Naive thymus-derived CD4-positive, alpha-beta T cell (primary cell): ENCODE measurements around the gene ABCA1. TPM values are rescaled to one million over a fixed set of nuclear protein-coding genes. Genes with fewer than 3 reads are reported as not detected.
"Not testable (repeated sequence)": the region's sequence is repeated elsewhere in the genome, so short reads cannot be mapped to it uniquely, and the experiment has no call there.

Experiments used
- ATAC-seq: fragments of 150-1000 bp; cut with Tn5 transposase; 2 replicates; pipeline ENCODE4 v1.10.0; 2021; ENCODE audit warnings: mild to moderate bottlenecking, moderate library complexity
- CTCF ChIA-PET: fragments of 350-600 bp; sonication (Branson Sonifier 250); formaldehyde crosslinking; loops from one replicate; lab custom pipeline; 2021; ENCODE audit warnings: antibody characterized with exemption; lab: Charles Lee
- POLR2A ChIA-PET: fragments of 350-600 bp; sonication (Branson Sonifier 250); formaldehyde crosslinking; loops from one replicate; lab custom pipeline; 2021; ENCODE audit warnings: antibody characterized with exemption, inconsistent platforms; lab: Charles Lee
- DNase-seq, 9 donors: peaks; one replicate each; pipeline versions ENCODE4 v3.0.0 to v3.0.0-alpha.2; 2020 to 2022; ENCODE audit warnings: mixed read lengths in 1 of 9
- H3K27ac ChIP-seq: one replicate; pipeline ENCODE4 v1.7.0; 2013; ENCODE audit warnings: mild to moderate bottlenecking, low read depth, low read length, moderate library complexity
- H3K27me3 ChIP-seq, 2 donors: one replicate each; pipeline ENCODE4 v1.7.0; 2013; ENCODE audit warnings: low read length in 2 of 2, mild to moderate bottlenecking in 2 of 2, moderate library complexity in 2 of 2; ENCODE audit not compliant: control insufficient read depth in 2 of 2, insufficient read depth in 2 of 2
- H3K36me3 ChIP-seq, 3 experiments: 1 replicate in 2 of 3; 2 replicates in 1 of 3; pipeline ENCODE4 v1.7.0; 2013; ENCODE audit warnings: low read length in 3 of 3, mild to moderate bottlenecking in 3 of 3, moderate library complexity in 1 of 3; ENCODE audit not compliant: insufficient read depth in 3 of 3, control insufficient read depth in 2 of 3
- H3K4me1 ChIP-seq, 2 donors: one replicate each; pipeline ENCODE4 v1.7.0; 2013; ENCODE audit warnings: low read length in 2 of 2, mild to moderate bottlenecking in 2 of 2, moderate library complexity in 1 of 2; ENCODE audit not compliant: control insufficient read depth in 2 of 2, insufficient read depth in 2 of 2
- H3K4me3 ChIP-seq: 2 replicates; pipeline ENCODE4 v1.7.0; 2013; ENCODE audit warnings: mild to moderate bottlenecking, low read length
- H3K9me3 ChIP-seq, 3 experiments: 1 replicate in 2 of 3; 2 replicates in 1 of 3; pipeline ENCODE4 v1.7.0; 2013; ENCODE audit warnings: low read length in 3 of 3; ENCODE audit not compliant: control insufficient read depth in 2 of 3
- H3K27ac Mint-ChIP-seq, 9 donors: one replicate each; pipeline ENCODE4 v1.8.0; 2020 to 2022; ENCODE audit warnings: mixed read lengths in 9 of 9, mild to moderate bottlenecking in 8 of 9, moderate library complexity in 5 of 9, inconsistent platforms in 2 of 9
- H3K27me3 Mint-ChIP-seq, 5 donors: one replicate each; pipeline ENCODE4 v1.8.0; 2021 to 2022; ENCODE audit warnings: mixed read lengths in 5 of 5, mild to moderate bottlenecking in 1 of 5
- H3K36me3 Mint-ChIP-seq, 5 donors: one replicate each; pipeline ENCODE4 v1.8.0; 2020 to 2022; ENCODE audit warnings: mixed read lengths in 5 of 5, mild to moderate bottlenecking in 3 of 5, inconsistent platforms in 1 of 5
- H3K4me1 Mint-ChIP-seq, 7 donors: one replicate each; pipeline ENCODE4 v1.8.0; 2020 to 2022; ENCODE audit warnings: mixed read lengths in 7 of 7, mild to moderate bottlenecking in 3 of 7, inconsistent platforms in 1 of 7
- H3K4me3 Mint-ChIP-seq, 10 donors: one replicate each; pipeline ENCODE4 v1.8.0; 2020 to 2022; ENCODE audit warnings: mild to moderate bottlenecking in 10 of 10, mixed read lengths in 10 of 10, moderate library complexity in 6 of 10, inconsistent platforms in 2 of 10
- H3K9me3 Mint-ChIP-seq, 11 donors: one replicate each; pipeline ENCODE4 v1.8.0; 2020 to 2022; ENCODE audit warnings: mixed read lengths in 11 of 11, mild to moderate bottlenecking in 4 of 11, inconsistent platforms in 1 of 11, moderate library complexity in 1 of 11
- intact Hi-C, 2 donors: fragments of 100-400 bp; cut with micrococcal nuclease; formaldehyde crosslinking; loops; one replicate each; pipeline ENCODE4 v1.15.1; 2023
- polyA plus RNA-seq, 2 donors: library from polyadenylated mRNA; unstranded; fragments of 300-500 nt; fragmentation: Illumina TruSeq; gene quantifications; one replicate each; pipeline ENCODE4 v1.2.3, GENCODE V29; 2021
- total RNA-seq, 6 experiments: library from RNA in 5 of 6; stranded (reverse) in 5 of 6; gene quantifications; 1 replicate in 5 of 6; 2 replicates in 1 of 6; pipeline ENCODE4 v1.2.3 and lab custom pipeline; 2021 to 2026

ABCA1 gene
- total and polyA plus RNA-seq, 7 experiments from 2014 or later: 0.25 to 19.4 (median 1.0) TPM

- H3K9me3 ChIP-seq: no peaks in the 10 kb centered on the region
- Mint-ChIP-seq H3K36me3 (peaks cover 0 to 10% (median 0%) of the 10 kb centered on the region in 5 donors), H3K27ac (no peak overlapping the region), H3K4me1 (peaks cover 0 to 52% (median 27%) of the 10 kb centered on the region in 7 donors), H3K27me3 (peaks cover 0 to 4% (median 0%) of the 10 kb centered on the region in 5 donors), H3K4me3 (no peak overlapping the region), H3K9me3 (no peaks in the 10 kb centered on the region)
- ATAC-seq (no peak), DNase-seq (no peak)
- H3K27me3 ChIP-seq: no peaks in the 10 kb centered on the region
- CTCF ChIA-PET: no interaction called here
- POLR2A ChIA-PET: interaction anchor here (0.5 kb wide), 1 partner anchor 828 kb away, joined by 3 read pairs; no protein-coding TSS in a partner anchor
- H3K4me1 ChIP-seq: peaks cover 0 to 5% of the 10 kb centered on the region in 2 donors
- intact Hi-C loops: no loop called here
- peaks cover 0 to 5% (median 0%) of the 10 kb centered on the region in 3 experiments for H3K36me3 ChIP-seq
- no peak overlapping the region for H3K27ac ChIP-seq
- no peak overlapping the region for H3K4me3 ChIP-seq
These were observed 24.3 kb downstream of the ABCA1 start for GRCh38 chr9:104903609-104904008.

DNA sequence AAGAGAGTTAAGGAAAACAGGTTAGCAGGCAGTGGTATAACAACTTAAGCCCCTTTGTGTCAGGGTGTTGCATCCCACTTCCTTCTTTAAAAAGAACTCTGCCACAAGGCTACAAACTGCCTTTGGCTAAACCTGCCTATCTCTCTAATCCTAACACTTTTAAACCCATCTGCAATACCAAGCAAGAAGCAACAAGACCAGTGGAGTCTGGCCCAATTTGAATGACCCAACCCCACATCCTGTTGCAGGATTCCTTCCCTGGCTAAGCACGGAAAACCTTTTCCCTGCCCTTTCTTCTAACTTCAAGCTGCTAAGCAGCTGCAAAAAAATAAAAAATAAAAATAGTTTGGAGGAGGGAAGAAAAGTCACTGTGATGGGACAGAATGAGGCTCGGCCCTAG lies 27.1 kb downstream of the ABCA1 start:
- Histone ChIP-seq H3K27me3 (no peaks in the 10 kb centered on the region), H3K4me3 (no peak overlapping the region), H3K36me3 (peaks cover 0 to 5% (median 0%) of the 10 kb centered on the region in 3 experiments), H3K9me3 (no peaks in the 10 kb centered on the region), H3K27ac (no peak overlapping the region), H3K4me1 (peaks cover 0 to 5% of the 10 kb centered on the region in 2 donors)
- ChIA-PET CTCF (no interaction called here), POLR2A (interaction anchor here (0.8 kb wide), 1 partner anchor 48 kb away, joined by 3 read pairs; no protein-coding TSS in a partner anchor)
- peak overlapping the region in 2 of 9 donors; percentile 11 to 46 for H3K27ac Mint-ChIP-seq
- no peaks in the 10 kb centered on the region for H3K9me3 Mint-ChIP-seq
- peak overlapping the region in 1 of 10 donors; percentile 16 for H3K4me3 Mint-ChIP-seq
- H3K36me3 Mint-ChIP-seq: peaks cover 0 to 18% (median 0%) of the 10 kb centered on the region in 5 donors
- H3K4me1 Mint-ChIP-seq: peaks cover 0 to 56% (median 30%) of the 10 kb centered on the region in 7 donors
- DNase-seq: no peak
- H3K27me3 Mint-ChIP-seq: no peaks in the 10 kb centered on the region
- no peak for ATAC-seq
- intact Hi-C loops: no loop called here

- peak overlapping the region in 1 of 9 donors; percentile 46 for H3K27ac Mint-ChIP-seq
- CTCF ChIA-PET: no interaction called here
These were observed 27.6 kb downstream of the ABCA1 start for GRCh38 chr9:104900324-104900723.

GRCh38 chr9:104899759-104900247 lies 28.2 kb downstream of the ABCA1 start:
- ChIA-PET POLR2A (interaction anchor here (0.8 kb wide), 1 partner anchor 47 kb away, joined by 3 read pairs; no protein-coding TSS in a partner anchor), CTCF (no interaction called here)
- Histone ChIP-seq H3K27me3 (no peaks in the 10 kb centered on the region), H3K4me3 (no peak overlapping the region), H3K36me3 (peaks cover 0 to 5% (median 0%) of the 10 kb centered on the region in 3 experiments), H3K4me1 (peaks cover 0 to 5% of the 10 kb centered on the region in 2 donors), H3K9me3 (no peaks in the 10 kb centered on the region), H3K27ac (no peak overlapping the region)
- Mint-ChIP-seq H3K27me3 (no peaks in the 10 kb centered on the region), H3K36me3 (peaks cover 0 to 22% (median 0%) of the 10 kb centered on the region in 5 donors), H3K9me3 (no peaks in the 10 kb centered on the region), H3K4me1 (peaks cover 0 to 56% (median 27%) of the 10 kb centered on the region in 7 donors), H3K4me3 (peak overlapping the region in 2 of 10 donors; percentile 10 to 13), H3K27ac (peak overlapping the region in 1 of 9 donors; percentile 21)
- intact Hi-C loops: no loop called here
- DNase-seq (no peak), ATAC-seq (peak; percentile 19)

More at GRCh38 chr9:104900324-104900723, 27.6 kb downstream of the ABCA1 start:
- Mint-ChIP-seq H3K4me3 (peak overlapping the region in 1 of 10 donors; percentile 16), H3K36me3 (peaks cover 0 to 22% (median 0%) of the 10 kb centered on the region in 5 donors), H3K27me3 (no peaks in the 10 kb centered on the region), H3K9me3 (no peaks in the 10 kb centered on the region), H3K4me1 (peaks cover 0 to 57% (median 27%) of the 10 kb centered on the region in 7 donors)
- H3K4me1 ChIP-seq: peaks cover 0 to 5% of the 10 kb centered on the region in 2 donors
- H3K4me3 ChIP-seq: no peak overlapping the region
- ATAC-seq (no peak), DNase-seq (no peak)
- peaks cover 0 to 5% (median 0%) of the 10 kb centered on the region in 3 experiments for H3K36me3 ChIP-seq
- POLR2A ChIA-PET: interaction anchor here (0.8 kb wide), 1 partner anchor 47 kb away, joined by 3 read pairs; no protein-coding TSS in a partner anchor
- H3K9me3 ChIP-seq: no peaks in the 10 kb centered on the region
- no peaks in the 10 kb centered on the region for H3K27me3 ChIP-seq
- H3K27ac ChIP-seq: no peak overlapping the region
- intact Hi-C loops: no loop called here

- H3K9me3 ChIP-seq, H3K4me1 ChIP-seq, DNase-seq, H3K4me3 ChIP-seq, intact Hi-C loops, H3K27me3 ChIP-seq, H3K27ac ChIP-seq, ATAC-seq, H3K4me3 Mint-ChIP-seq, H3K27me3 Mint-ChIP-seq, POLR2A ChIA-PET, H3K36me3 ChIP-seq, H3K9me3 Mint-ChIP-seq, CTCF ChIA-PET: not testable (repeated sequence)
- Mint-ChIP-seq H3K36me3 (peaks cover 0 to 22% (median 0%) of the 10 kb centered on the region in 5 donors), H3K27ac (peak overlapping the region in 1 of 9 donors; percentile 8), H3K4me1 (peaks cover 0 to 60% (median 27%) of the 10 kb centered on the region in 7 donors)
These were observed 29.6 kb downstream of the ABCA1 start for GRCh38 chr9:104898376-104898775.

DNA sequence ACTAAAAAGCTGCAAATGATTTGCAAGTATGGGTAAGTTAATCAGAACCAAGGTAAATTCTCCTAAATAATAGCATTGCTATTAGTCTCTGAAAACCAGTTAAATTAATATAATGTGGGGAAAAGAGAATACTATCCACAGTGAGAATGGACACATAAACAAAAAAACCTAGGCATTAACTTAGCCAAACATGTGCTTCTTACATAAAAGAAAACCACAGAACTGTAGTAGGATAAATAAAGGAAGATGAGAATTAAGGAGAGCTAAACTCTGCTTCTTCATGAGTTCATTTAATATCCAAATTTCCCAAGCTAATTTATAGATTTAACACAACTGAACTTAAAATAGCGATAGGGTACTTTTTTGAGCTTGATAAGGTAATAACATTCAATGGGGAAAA lies 31.8 kb downstream of the ABCA1 start:
- POLR2A ChIA-PET: no interaction called here
- intact Hi-C loops: no loop called here
- H3K4me3 Mint-ChIP-seq: no peak overlapping the region
- peaks cover 0 to 53% (median 24%) of the 10 kb centered on the region in 7 donors for H3K4me1 Mint-ChIP-seq
- no peaks in the 10 kb centered on the region for H3K27me3 ChIP-seq
- no peaks in the 10 kb centered on the region for H3K9me3 Mint-ChIP-seq
- DNase-seq (no peak), ATAC-seq (no peak)
- no peak overlapping the region for H3K27ac ChIP-seq
- peaks cover 0 to 5% of the 10 kb centered on the region in 2 donors for H3K4me1 ChIP-seq
- H3K9me3 ChIP-seq: no peaks in the 10 kb centered on the region
- peak overlapping the region in 1 of 9 donors; percentile 9 for H3K27ac Mint-ChIP-seq
- CTCF ChIA-PET: no interaction called here
- H3K36me3 ChIP-seq: peaks cover 0 to 2% (median 0%) of the 10 kb centered on the region in 3 experiments
- peaks cover 0 to 25% (median 0%) of the 10 kb centered on the region in 5 donors for H3K36me3 Mint-ChIP-seq
- no peak overlapping the region for H3K4me3 ChIP-seq
- H3K27me3 Mint-ChIP-seq: no peaks in the 10 kb centered on the region
